ENCODE measurements around the gene ADCY3.

ADCY3 gene

DNA sequence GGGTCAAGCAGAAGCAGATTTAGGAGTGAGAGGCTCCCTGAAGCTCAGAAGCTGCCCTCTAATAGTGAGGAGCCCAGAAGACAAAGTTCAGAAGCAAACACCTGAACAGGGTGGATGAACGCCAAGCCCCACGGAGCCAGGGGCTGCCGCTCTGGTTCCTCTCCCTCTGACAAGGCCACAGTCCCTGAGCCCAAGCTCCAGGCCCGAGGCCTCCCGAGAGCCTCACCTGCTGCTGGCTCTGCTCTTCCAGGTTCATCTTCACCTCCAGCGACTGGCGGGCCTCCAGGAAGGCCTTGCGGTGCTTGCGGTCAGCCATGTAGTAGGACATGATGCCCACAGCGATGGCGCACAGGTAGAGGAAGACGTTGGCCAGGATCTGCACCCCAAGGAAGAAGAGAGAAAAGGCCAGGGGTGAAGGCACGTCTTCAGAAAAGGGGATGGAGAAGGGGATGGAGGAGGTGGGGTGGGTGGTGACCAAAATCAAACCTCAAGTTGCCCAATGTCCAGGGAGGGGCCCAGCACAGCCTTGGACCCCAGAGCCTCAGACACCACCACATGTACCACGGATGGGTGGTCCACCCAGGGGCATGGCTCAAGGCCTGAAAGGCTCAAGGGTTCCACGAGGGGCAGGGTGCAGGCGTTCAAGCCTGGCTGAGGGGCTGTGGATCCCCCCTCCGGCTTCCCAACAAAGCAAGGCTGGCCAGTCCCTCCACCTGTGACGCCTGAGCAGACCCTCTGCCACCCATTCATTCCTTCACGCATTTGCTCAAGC lies 47.5 kb downstream of the ADCY3 start:
- no peak for DNase-seq

DNA sequence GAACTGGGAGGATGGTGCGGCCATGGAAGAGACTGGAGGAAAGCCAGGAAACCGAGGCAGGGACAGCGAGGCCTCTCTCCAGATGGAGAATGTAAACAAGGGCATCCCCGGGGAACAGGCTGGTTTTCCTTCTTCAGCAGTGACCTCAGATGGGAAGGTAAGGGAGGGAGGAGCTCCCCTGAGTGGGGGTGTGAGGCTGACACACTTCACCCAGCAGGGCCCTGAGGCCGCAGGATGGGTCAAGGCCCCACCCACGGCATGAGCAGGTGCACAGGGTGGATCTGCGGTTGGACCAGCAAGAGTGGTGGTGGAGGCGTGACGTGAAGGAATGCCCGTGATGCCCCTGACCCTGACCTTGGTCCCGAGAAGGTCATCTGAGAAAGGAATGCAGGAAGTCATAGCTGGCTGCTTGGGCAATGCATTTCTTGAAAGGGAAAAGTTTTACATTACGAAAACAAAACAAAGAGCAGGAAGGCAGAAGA lies 48.1 kb downstream of the ADCY3 start:
- DNase-seq, result no peak

DNA sequence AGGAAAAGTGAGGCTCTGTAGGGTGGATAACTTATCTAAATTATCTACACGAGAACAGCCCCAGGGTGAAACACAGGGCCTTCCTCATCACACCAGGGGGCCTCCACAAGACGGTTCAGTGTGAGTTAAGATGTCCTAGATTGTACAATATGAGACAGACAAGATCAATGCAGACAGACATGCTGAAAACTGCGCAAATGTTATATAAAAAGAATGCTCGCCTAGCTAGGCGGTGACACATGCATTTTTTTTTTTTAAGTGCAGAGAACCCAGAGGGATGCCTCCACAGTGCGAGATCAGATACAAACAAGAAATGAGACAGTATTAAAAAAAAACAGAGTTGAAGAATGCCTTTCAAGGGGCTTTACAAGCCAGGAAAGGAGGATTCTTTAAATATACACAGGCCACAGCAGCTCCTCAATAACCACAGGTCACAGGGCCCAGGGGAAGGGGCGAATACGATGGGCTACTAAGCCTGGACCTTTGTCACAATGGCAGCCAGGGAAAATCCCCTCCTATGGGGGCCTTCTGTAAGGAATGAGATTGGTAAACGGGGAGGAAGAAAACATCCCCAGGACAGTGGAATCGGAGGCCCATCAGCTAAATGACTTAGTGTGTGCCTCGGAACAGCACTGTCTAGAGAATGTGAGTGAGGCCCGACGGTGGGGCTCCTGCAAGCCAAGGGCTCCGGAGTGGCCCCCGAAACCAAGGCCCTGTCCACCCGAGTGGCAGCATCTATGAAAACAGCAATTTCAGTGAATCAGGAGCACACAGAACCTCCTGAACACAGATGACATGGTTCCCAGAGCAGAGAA lies 48.9 kb downstream of the ADCY3 start:
- no peak for DNase-seq

DNA sequence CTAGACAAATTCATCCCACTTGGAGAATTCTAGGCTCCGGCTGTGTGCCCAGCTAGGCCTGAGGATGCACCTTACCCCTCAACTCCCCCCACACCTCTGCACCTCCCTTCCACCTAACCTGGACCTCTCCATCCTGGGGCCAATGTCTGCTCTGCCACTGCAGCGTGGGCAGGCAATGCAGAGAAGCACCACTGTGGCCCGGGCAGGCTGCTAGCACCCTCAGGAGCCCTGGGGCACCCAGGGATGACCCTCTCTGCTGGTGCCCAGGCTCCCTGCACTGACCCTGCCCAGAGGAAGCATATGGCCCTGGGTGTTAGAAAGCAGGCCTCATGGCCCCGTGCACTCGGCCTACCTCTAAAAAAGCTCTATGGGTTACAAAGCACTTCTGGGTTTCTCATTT lies 49.6 kb downstream of the ADCY3 start:
- DNase-seq, result no peak

DNA sequence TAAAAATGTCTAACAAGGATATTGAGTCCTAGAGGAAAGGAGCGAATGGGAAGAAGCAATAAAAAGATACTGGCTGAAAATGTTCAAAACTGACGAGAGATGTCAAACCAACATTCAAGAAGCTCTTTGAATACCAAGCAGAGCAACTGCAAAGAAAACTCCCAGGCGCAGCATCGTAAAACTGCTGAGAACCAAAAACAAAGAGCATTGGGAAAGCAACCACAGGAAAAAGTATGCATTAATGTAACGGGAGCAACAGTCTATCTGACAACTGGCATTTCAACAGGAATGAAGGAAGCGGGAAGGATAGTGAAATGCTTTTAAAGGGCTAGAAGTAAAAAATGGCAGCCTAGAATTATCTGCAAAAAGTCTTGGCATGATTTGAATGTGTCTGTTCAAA lies 53.1 kb downstream of the ADCY3 start:
- no peak for DNase-seq

DNA sequence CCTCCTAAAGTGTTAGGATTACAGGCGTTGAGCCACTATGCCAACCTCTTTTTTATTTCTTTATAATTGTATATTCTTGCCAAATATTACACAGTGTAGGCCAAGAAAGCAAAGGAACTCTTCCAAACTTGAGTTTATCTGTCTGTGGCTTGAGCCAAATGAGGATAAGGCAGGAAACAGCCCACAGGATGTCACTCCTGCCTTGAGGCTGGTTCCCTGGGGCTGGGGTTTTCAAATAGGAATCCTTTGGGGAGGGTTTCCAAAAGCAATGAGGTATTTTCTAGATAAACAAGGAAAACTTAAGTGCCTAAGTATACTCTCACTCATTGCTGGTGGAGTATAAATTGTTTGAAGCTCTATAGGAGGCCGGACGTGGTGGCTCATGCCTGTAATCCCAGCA lies 56.4 kb downstream of the ADCY3 start:
- DNase-seq, result no peak

DNA sequence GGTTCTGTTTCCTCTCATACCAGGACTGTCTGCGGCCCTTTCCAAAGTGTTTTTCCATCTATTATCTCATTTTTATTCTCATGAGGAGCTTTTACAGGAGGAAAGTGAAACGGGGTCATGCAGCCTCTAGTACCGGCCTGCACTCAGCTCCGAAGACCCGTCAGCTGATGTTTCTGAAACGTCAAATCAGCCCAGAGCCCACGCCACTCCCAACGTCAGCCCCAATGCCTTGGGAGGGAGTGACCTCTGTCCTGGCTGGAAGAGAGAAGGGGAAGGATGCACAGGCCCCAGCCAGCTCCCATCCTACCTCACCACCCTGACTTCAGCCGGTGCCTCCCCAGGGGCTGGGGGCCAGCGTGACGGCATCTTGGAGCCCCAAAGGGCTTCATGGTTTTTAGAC lies 58.5 kb downstream of the ADCY3 start:
- no peak for DNase-seq

DNA sequence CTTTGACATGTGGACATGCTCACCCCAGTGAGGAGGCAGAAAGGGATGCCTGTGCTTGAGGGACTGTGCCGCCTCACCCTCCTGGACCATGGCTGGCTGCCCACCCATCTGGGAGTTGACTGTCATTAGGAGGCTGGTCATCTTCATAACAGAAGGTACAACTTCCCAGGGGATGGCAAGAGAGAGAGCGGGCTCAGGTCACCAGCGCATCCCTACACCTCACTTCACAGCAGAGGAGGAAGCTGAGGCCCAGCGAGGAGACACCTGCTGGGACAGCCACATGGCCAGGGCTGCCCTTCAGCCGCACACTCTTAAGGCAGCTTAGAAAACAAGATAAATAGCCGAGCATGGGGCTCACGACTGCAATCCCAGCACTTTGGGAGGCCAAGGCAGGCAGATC lies 59.4 kb downstream of the ADCY3 start:
- DNase-seq, result no peak

DNA sequence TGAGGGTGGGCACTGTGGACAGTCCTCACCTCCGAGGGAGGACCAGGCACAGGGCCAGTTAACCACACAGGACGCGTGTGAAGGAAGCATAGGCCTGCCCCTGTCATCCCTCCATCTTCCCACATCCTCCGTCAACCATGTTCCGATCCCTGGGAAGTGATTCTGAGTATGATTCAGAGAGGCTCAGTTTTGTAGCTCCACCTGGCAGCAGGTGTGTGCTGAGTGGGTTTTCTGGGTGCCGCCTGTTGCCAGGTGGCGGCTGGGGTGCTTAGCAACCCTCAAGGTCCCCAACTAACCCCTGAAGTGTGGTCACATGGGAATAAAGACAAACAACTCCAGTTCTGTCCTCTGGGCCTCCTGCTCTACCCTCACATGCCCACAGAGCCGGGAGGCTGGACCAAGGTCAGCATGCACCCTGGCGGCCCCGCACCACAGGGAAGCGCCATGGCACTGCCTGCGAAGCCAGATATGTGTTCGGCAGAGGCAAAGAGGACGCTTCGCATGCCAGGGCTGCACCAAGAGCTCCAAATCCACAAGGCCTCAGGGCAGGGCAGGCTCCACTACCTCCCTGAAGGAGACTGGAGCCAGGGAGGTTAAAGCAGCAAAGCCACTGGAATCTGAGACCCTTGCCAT lies 60.0 kb downstream of the ADCY3 start:
- no peak for DNase-seq

DNA sequence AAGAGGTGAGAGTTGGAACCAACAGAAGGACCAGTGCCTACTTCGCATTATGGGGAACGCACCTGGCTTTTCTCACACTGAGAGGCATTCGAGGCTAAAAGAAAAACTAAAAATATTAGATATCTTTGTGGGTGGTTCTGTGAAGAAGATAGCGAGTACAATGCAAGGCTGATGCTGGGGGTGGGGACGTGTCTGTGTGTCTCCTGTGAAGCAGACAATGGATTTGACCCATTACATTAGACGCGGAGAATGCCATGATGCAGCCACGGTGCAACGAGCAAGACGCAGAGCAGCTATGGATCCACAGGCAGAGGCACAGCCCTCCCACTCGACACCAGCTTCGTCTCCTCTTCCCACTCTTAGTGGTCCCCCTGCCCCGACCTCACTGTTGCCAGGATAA lies 61.0 kb downstream of the ADCY3 start:
- no peak for DNase-seq

DNA sequence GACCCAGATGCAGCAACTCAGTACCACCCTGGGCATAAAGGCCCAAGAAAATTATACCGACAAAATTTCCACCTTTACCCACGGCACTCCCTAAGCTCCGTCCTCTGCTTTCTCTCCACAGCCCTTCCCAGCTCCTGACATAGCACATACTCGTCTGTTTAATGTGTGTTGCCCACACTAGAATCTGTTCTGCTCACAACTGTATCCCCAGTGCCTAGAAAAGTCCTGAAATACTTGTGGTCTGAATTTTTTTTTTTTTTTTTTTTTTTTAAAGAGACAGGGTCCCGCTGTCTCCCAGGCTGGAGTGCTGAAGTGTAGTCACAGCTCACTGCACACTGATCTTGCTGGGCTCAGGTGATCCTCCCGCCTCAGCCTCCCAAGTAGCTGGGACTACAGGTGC lies 62.3 kb downstream of the ADCY3 start:
- no peak for DNase-seq

DNA sequence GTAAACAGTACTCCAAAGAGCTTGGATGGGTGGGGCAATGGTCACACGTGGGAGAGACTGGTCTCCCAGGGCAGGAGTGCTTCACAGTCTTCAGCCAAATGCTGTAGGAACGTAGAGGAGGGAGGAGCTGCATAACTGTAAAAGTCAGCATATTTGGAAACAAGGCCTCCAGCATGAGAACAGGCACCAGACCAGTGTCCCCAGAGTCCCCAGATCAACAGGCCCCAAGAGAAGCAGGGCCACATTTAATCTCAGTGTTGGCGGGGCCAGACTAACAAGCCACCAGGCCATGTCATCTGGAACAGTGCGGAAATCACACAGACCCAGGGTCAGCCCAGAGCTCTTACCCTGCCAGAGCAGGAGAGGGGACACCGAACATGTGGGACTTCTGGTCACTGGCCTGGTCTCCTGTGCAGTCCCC lies 63.2 kb downstream of the ADCY3 start:
- DNase-seq, result no peak

DNA sequence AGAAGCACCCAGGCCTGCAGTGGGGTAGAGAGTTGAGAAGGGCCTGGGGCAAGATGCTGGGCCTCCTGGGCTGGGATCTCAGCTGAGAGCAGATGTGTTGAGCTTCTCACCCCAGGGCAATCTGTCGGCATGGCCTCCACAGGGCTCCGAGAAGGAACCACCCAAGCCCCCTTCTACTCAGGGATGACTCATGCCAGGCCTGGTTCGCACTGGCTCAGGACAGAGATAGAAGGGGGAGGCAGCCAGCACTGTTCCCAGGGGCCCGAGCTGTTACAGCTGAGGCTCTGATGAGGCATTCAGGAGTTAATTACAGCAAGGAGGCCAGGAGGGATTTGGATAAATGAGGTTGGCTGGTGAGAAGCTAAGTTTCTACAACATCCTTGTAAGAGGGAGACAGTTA lies 64.3 kb downstream of the ADCY3 start:
- DNase-seq, result no peak

DNA sequence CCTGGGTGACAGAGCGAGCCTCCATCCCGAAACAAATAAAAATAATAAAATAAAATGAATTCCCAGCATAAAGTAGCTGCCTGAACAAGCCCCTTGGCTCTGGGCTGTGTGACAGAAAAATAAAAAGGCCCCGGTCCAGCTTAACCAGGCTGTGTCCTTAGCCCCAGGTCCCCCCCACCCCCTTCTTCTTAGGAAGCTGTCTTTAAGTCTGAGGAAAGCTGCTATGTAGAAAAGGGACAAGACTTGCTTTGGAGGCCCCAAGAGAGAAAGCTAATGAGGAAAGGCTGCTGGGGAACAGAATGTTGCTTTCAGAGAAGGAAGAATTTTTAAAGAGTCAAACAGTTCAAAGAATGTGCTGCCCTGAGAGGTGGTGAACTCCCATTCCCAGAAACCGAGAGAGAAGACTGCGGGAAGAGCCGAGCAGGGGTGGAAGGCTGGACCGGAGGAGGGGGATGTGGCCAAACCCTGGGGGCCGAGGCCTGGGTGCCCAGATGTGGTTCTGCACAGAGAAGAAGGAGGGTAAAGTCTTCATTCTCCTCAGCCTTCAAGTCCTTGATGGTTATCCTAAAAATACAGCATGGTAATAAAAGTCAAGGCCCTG lies 64.9 kb downstream of the ADCY3 start:
- DNase-seq, result no peak

DNA sequence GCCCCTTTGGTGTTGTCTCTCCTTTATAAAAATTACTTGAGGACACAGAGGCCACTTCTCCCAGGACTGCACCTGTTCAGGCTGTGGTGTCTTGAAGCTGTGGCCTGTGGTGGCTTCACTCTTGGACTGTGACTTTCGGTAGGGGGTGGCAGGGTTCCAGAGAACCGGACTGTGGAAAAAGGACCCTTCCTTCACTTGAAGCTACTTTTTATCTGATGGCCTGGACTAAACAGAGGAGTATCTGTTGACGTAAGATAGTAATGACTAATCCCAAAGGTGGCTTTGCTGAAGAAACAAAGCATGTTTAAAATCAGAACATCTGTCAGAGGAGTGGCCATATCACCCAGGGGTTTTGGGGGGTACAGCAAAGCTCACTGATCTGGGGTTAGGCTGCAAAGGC lies 66.0 kb downstream of the ADCY3 start:
- DNase-seq, result no peak

DNA sequence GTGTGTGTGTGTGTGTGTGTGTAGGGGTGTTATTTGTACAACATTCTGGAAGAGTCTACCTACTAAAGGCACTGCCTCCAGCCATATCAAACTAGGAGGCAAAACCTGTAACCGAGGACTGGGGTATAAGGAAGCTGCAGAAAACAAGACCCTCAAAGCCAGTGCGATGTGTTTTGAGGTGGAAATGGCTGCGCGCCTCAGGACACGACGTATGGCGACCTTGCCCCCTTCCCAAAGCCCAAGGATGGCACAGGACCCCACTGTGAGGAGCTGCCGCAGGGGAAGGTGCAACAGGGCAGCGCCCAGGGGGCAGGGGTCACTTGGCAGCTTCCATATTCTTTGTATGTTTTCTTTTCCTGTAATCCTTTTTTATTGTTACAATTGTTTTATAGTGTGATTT lies 67.0 kb downstream of the ADCY3 start:
- no peak for DNase-seq

DNA sequence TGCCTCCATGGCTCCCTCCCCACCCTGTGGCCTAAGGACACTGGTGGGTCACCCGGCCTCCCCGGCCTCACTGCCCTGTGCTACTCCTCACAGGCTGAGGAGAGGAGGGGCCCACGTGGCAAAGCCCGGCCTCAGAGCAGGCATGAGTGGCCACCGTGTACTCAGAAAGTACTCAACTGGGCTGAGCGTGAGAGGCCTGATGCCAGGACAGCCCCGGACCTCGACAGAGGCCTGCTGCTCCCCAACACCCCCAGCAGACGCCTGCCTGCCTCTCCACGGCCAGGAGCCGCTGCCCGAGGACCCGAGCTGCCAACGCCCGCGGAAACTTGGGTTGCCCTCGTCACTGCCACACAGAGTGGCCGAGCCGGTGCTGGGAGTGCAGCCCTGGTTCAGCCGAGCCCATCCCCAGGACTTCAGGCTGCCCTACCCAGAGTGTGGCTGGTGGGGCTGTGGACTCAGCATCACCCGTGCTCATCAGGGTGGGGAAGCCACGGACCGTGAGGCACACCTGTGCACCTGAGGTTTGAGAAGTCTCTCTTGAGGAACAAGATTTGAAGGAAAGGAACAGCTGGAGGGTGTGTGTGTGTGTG lies 67.5 kb downstream of the ADCY3 start:
- DNase-seq, result no peak

DNA sequence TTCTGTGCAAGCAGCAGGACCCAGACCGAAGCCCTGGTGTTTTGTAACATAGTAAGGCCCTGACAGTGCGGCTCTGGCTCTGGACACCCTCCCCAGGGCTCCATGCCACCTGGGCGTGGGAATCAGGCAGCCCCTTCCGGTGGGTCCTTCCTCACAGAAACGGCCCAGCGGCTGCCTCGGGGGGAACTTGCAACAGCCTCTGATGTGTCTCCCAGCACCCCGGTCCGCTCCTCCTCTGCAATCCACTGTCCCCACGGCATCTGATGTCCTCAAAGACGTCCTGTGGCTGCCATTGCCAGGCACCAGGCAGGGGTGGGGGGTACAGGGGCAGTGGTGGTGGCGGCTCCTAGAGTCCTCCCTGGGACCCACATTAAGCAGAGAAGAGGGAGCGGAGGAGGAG lies 68.0 kb downstream of the ADCY3 start:
- DNase-seq, result no peak

DNA sequence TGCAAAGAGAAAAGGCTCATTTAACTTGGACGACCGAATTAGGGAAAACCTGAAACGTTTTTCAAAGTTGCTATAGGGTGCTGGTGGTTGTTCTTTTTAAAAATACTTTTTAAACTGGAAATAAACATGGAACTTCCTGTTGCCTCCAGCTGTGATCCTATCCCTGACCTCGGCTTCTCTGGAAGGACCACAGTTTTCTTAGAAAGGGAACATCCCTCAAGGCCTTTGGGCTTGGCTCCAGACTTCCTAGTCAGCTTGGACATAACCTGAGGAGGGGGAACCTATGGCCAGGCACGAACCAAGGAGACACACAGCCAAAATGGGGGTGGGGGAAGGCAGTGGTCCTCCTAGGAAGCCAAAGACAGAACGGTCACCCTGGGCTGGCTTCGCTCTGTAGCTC lies 69.1 kb downstream of the ADCY3 start:
- DNase-seq, result no peak

DNA sequence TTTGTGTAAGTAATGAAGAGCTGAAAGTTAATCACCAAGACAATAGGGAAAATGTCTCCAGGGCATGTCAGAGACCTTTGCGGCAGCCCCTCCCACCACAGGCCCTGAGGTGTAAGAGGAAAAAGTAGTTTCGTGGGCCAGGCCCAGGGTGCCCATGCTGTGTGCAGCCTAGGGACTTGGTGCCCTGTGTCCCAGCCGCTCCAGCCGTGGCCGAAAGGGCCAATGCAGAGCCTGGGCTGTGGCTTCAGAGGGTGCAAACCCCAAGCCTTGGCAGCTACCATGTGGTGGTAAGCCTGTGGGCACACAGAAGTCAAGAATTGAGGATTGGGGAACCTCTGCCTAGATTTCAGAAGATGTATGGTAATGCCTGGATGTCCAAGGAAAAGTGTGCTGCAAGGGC lies 74.3 kb downstream of the ADCY3 start:
- DNase-seq, result no peak

DNA sequence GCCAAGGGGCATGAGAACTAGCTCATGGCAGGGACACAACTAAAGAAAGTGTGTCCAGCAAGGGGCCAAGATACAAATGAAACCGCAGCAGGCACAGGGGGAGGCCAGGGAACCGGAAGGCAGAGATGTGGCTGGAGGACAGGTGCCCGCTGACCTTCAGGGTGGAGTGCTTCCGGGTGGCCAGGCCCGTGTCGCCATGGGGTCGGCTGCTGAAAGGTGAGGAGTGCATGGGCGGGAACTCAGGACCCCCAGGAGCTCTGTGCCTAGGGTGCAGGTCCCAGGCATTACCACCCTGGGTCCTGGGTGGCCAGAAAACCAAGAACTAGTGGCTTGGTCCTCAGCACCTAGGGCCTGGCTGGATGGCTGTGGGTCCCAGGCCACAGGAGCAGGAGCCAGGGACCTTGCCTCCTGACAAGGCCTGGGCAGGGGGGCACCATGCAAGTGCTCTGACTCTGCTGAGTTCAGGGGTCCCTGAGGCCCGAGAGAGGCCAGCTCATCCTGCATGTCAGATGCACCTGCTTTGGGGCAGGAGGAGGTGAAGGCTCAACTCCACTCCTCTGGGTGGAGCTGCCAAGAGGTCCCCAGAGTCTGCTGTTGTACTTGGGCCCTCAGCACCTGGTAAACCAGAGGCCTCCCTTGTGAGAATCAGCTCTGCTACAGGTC lies 75.9 kb downstream of the ADCY3 start:
- no peak for DNase-seq

DNA sequence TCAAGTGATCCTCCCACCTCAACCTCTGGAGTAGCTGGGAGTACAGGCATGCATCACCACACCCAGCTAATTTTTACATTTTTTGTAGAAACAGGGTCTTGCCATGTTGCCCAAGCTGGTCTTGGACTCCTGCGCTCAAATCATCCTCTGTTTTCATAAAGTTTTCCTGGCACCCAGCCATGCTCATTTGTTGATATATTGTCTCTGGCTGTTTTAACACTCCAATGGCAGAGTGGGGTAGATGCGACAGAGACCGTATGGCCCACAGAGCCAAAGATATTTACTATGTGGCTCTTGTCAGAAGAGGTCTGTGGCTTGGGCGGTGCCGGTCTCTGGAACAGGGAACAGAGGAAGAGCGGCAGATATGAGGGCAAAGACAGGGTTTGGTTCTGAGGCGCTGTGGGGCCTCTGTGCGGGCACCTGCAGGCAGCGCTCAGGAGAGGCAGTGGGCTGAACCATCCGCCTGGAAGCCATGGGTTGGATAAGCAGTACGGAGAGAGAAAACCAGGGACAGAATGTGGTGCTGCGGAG lies 76.6 kb downstream of the ADCY3 start:
- no peak for DNase-seq

Data from SHP77 (cell line).